Measurements from ENCODE around the gene DEPP1. TPM values are rescaled to one million over a fixed set of nuclear protein-coding genes. Genes with fewer than 3 reads are reported as not detected.

DEPP1 gene
- total and polyA plus RNA-seq, 2 of the 4 experiments (the other 2 are of a cell fraction) = 13.6 to 30.0 TPM

DNA sequence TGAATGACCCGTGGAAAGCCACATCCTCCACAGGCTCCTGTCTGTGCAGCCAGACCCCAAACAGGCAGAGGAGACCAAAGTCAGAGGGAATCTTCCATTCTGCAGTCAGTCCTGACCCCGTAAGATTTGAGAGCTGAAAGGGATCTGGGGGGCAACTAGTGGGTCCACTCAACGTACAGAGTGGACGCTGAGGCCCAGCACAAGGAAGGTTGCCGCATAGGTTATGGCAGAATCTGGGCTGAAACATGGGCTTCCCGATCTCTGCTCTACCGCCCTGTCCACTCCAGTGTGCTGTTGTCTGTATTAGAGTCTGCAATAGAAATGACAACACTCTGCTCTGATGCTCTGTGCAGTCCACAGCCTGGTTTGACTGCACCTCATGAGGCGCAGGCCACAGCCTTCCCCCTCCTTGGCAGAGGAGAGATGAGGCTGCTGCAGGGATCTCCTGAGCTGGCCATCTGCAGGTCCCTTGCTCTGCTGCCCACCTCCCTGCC is 14.2 kb upstream of the DEPP1 start:
- no peak overlapping the region for H2AFZ ChIP-seq (replicated peaks; ENCODE audit: low read length, poor library complexity)
- H2BK5ac ChIP-seq (ENCODE audit: low read depth, low read length, poor library complexity, severe bottlenecking) = peak overlapping the region; percentile 98
- peak overlapping the region; percentile 96 for H4K5ac ChIP-seq (ENCODE audit: low read depth, low read length)
- in situ Hi-C loops (cut with MboI; ENCODE audit: low sequenced_read_pairs) = loop anchor here (25.0 kb wide), 4 partner anchors 1020 to 1855 kb away; partner anchors contain the start of genes CSGALNACT2 and HNRNPF
- peak overlapping the region; percentile 99 for H2BK120ac ChIP-seq (ENCODE audit: low read depth, low read length)
- peak overlapping the region; percentile 99 for H3K27ac ChIP-seq (ENCODE audit: insufficient read depth, low read length)
- peaks cover 44% of the 10 kb centered on the region for H3K9me1 ChIP-seq (ENCODE audit: insufficient read depth, low read length)
- ChIA-PET CTCF (no interaction called here), POLR2A (ENCODE audit: unreplicated experiment) (no interaction called here)
- H3K14ac ChIP-seq (replicated peaks; ENCODE audit: low read depth, low read length) = 0 out of 2 replicates have a peak overlapping the region, but pooled peaks have one; percentile 25
- BruUV-seq (replicated peaks) = no TSS peak
- ATAC-seq (ENCODE audit: low read depth) (no peak), DNase-seq (no peak)
- H3K9me3 ChIP-seq (ENCODE audit: control insufficient read depth, insufficient read depth, low read length) = no peaks in the 10 kb centered on the region
- no peaks in the 10 kb centered on the region for H3K27me3 ChIP-seq (ENCODE audit: control insufficient read depth, insufficient read depth, low read length)
- peak overlapping the region; percentile 97; the same call in 2 of the 3 replicates for H2BK15ac ChIP-seq (ENCODE audit: low read depth, low read length)
- peak overlapping the region; percentile 98 for H2BK20ac ChIP-seq (ENCODE audit: low read depth, low read length)
- H3K4ac ChIP-seq (ENCODE audit: low read depth, low read length) = peak overlapping the region; percentile 99
- H2AK9ac ChIP-seq (replicated peaks; ENCODE audit: low read depth, low read length, poor library complexity) = peak overlapping the region; percentile 88
- H4K20me1 ChIP-seq (ENCODE audit: insufficient read depth, low read length) = no peaks in the 10 kb centered on the region
- peak overlapping the region in 1 of 2 experiments; percentile 86; a peak in 2 of 4 replicates for H4K8ac ChIP-seq (ENCODE audit: low read depth in 2 of 2, low read length in 2 of 2)
- no peak overlapping the region for H3K9ac ChIP-seq (ENCODE audit: low read depth, low read length)
- H3K23ac ChIP-seq (ENCODE audit: low read depth, low read length) = peak overlapping the region; percentile 93; the same call in 1 of the 2 replicates
- WGBS, 2 experiments (ENCODE audit: extremely low coverage in 2 of 2, insufficient read length in 1 of 2) = 98% methylated on average over 6 of the region's 8 CpGs; no CpG with 5 or more reads in 1 of the 2 experiments
- H3K79me1 ChIP-seq (ENCODE audit: low read depth in 1 of 2, low read length in 2 of 2) = peaks cover 0 to 10% of the 10 kb centered on the region in 2 experiments; a peak in 1 of 4 replicates
- H3K56ac ChIP-seq (ENCODE audit: extremely low read depth, insufficient read depth, low read length) = no peak overlapping the region
- H3K4me1 ChIP-seq (ENCODE audit: control insufficient read depth, insufficient read depth, low read length) = peaks cover 51% of the 10 kb centered on the region
- H3K4me2 ChIP-seq (ENCODE audit: low read depth, low read length) = no peak overlapping the region
- no peak overlapping the region for H3K4me3 ChIP-seq (ENCODE audit: insufficient read depth, low read depth, low read length)
- H3K18ac ChIP-seq (ENCODE audit: low read depth, low read length) = peak overlapping the region; percentile 99
- peaks cover 11% of the 10 kb centered on the region; the same call in 1 of the 2 replicates for H3K36me3 ChIP-seq (ENCODE audit: control insufficient read depth, insufficient read depth, low read length)
- dilution Hi-C loops (cut with HindIII; ENCODE audit: low sequenced_read_pairs, unreplicated experiment) = no loop called here
- peak overlapping the region; percentile 97 for H2AK5ac ChIP-seq (ENCODE audit: low read depth, low read length)
- H4K91ac ChIP-seq (ENCODE audit: insufficient read depth, low read depth, low read length) = peak overlapping the region; percentile 98
- intact Hi-C loops (cut with micrococcal nuclease) = no loop called here
- TF ChIP-seq POLR2A (IDR thresholded peaks at IDR 0.05; ENCODE audit: low read depth, low read length) (no peak), FOS (IDR thresholded peaks at IDR 0.05; ENCODE audit: low read depth, low read length) (no peak), RCOR1 (IDR thresholded peaks at IDR 0.05; ENCODE audit: insufficient replicate concordance, low read length) (no peak), BHLHE40 (IDR thresholded peaks at IDR 0.05; ENCODE audit: low read depth, low read length) (no peak), CTCF (conservative IDR thresholded peaks at IDR 0.05; ENCODE audit: low read depth, low read length) (no peak), RAD21 (IDR thresholded peaks at IDR 0.05; ENCODE audit: low read length) (no peak), MXI1 (IDR thresholded peaks at IDR 0.05; ENCODE audit: borderline replicate concordance, low read depth, low read length) (no peak), MAZ (IDR thresholded peaks at IDR 0.05; ENCODE audit: borderline replicate concordance, low read depth, low read length) (no peak), RFX5 (IDR thresholded peaks at IDR 0.05; ENCODE audit: low read depth, low read length) (no peak), MAFK (IDR thresholded peaks at IDR 0.05; ENCODE audit: low read depth, low read length) (no peak), CHD1 (IDR thresholded peaks at IDR 0.05; ENCODE audit: low read depth, low read length) (no peak), CEBPB (IDR thresholded peaks at IDR 0.05; ENCODE audit: low read depth, low read length) (no peak), SMC3 (IDR thresholded peaks at IDR 0.05; ENCODE audit: low read depth, low read length) (no peak), NFE2L2 (IDR thresholded peaks at IDR 0.05; ENCODE audit: low read depth, low read length) (no peak)
- TF ChIP-seq, protein P1, sequence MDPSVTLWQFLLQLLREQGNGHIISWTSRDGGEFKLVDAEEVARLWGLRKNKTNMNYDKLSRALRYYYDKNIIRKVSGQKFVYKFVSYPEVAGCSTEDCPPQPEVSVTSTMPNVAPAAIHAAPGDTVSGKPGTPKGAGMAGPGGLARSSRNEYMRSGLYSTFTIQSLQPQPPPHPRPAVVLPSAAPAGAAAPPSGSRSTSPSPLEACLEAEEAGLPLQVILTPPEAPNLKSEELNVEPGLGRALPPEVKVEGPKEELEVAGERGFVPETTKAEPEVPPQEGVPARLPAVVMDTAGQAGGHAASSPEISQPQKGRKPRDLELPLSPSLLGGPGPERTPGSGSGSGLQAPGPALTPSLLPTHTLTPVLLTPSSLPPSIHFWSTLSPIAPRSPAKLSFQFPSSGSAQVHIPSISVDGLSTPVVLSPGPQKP (IDR thresholded peaks at IDR 0.05; ENCODE audit: borderline replicate concordance, low read depth, low read length) = no peak
- TF ChIP-seq, protein P2, sequence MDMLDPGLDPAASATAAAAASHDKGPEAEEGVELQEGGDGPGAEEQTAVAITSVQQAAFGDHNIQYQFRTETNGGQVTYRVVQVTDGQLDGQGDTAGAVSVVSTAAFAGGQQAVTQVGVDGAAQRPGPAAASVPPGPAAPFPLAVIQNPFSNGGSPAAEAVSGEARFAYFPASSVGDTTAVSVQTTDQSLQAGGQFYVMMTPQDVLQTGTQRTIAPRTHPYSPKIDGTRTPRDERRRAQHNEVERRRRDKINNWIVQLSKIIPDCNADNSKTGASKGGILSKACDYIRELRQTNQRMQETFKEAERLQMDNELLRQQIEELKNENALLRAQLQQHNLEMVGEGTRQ (IDR thresholded peaks at IDR 0.05; ENCODE audit: low read depth, low read length) = no peak

Measured in IMR-90 (cell line).